ENCODE results near the gene PRKD2. TPM values are rescaled to one million over a fixed set of nuclear protein-coding genes. Genes with fewer than 3 reads are reported as not detected.
A peak's percentile ranks its signal among the peaks of the same experiment; 100 is the strongest.

PRKD2 gene
- total RNA-seq, 1 donor from 2014 or later = 132 TPM

GRCh38 chr19:46755077-46755852 lies 38.4 kb upstream of the PRKD2 start:
- Mint-ChIP-seq H3K4me1 (ENCODE audit: unreplicated experiment) (no peaks in the 10 kb centered on the region), H3K27me3 (ENCODE audit: unreplicated experiment) (peaks cover 2% of the 10 kb centered on the region), H3K4me3 (ENCODE audit: unreplicated experiment) (no peak overlapping the region), H3K27ac (ENCODE audit: unreplicated experiment) (no peak overlapping the region), H3K36me3 (ENCODE audit: low read depth, unreplicated experiment) (peaks cover 9% of the 10 kb centered on the region), H3K9me3 (ENCODE audit: unreplicated experiment) (no peaks in the 10 kb centered on the region)
- DNase-seq (ENCODE audit: low spot score) = no peak
- no peak for TF ChIP-seq CTCF (IDR thresholded peaks at IDR 0.05; ENCODE audit: unreplicated experiment)

DNA sequence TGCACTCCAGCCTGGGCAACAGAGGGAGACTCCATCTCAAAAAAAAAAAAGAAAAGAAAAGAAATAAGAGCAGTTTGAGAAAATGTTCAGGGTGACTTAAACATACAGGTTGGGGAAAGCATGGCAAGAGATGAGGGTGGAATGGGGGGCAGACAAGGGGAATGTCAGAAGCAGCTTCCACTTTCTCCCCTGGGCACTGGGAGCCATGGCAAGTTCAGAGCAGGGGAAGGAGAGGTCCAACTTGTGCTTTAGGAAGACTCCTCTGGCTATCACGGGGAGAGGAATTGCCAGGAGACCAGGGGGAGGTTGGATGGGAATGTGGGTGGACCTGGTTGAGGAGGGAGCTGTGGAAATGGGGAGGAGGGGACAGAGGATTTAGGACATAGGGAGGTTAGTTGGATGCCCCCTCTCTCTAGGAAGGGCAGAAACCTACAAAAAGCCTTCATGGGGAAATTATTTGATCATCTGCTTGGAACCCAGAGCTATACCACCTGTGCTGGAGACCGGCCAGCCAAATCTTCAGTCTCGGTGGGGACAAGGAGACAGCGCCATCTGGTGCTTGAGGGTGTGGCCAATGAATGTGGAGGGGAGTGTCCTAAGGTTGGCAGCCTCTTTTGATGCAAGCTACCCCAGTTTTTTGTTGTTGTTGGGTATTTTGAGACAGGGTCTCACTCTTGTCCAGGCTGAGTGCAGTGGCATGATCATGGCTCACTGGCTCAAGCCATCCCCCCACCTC lies 36.7 kb upstream of the PRKD2 start:
- H3K9me3 Mint-ChIP-seq (ENCODE audit: unreplicated experiment) = no peaks in the 10 kb centered on the region
- H3K4me3 Mint-ChIP-seq (ENCODE audit: unreplicated experiment) = peak overlapping the region; percentile 53
- H3K27ac Mint-ChIP-seq (ENCODE audit: unreplicated experiment) = no peak overlapping the region
- DNase-seq (ENCODE audit: low spot score) = peak; percentile 64
- H3K4me1 Mint-ChIP-seq (ENCODE audit: unreplicated experiment) = no peaks in the 10 kb centered on the region
- H3K27me3 Mint-ChIP-seq (ENCODE audit: unreplicated experiment) = peaks cover 2% of the 10 kb centered on the region
- TF ChIP-seq CTCF (IDR thresholded peaks at IDR 0.05; ENCODE audit: unreplicated experiment) = peak; percentile 30
- H3K36me3 Mint-ChIP-seq (ENCODE audit: low read depth, unreplicated experiment) = peaks cover 10% of the 10 kb centered on the region

DNA sequence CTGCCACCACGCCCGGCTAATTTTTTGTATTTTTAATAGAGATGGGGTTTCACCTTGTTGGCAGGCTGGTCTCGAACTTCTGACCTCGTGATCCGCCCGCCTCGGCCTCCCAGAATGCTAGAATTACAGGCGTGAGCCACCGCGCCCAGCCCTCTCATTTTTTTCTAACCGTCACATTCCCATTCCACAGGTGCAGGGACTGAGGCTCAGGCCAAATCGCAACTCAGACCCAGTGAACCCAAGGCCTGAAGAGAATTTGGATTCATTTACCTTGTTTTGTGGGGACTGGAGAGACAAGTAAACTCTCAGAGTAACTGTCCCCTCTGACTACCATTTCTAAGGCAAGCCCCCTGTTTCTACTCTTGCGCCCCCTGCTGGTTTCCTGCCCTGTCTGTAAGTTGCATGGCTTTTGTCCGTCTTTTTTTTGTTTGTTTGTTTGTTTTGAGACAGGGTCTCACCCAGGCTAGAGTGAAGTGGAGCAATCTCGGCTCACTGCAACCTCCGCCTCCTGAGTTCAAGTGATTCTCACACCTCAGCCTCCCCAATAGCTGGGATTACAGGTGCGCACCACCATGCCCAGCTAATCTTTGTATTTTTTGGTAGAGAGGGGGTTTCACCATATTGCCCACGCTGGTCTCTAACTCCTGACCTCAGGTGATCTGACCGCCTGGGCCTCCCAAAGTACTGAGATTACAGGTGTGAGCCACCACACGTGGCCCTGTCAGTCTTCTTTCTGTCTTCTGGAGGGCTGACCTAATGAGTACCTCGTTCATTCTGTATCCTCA lies 31.6 kb upstream of the PRKD2 start:
- H3K4me3 Mint-ChIP-seq (ENCODE audit: unreplicated experiment) = peak overlapping the region; percentile 85
- H3K27ac Mint-ChIP-seq (ENCODE audit: unreplicated experiment) = peak overlapping the region; percentile 75
- no peaks in the 10 kb centered on the region for H3K9me3 Mint-ChIP-seq (ENCODE audit: unreplicated experiment)
- H3K27me3 Mint-ChIP-seq (ENCODE audit: unreplicated experiment) = peaks cover 10% of the 10 kb centered on the region
- TF ChIP-seq CTCF (IDR thresholded peaks at IDR 0.05; ENCODE audit: unreplicated experiment) = peak; percentile 85
- peaks cover 13% of the 10 kb centered on the region for H3K36me3 Mint-ChIP-seq (ENCODE audit: low read depth, unreplicated experiment)
- H3K4me1 Mint-ChIP-seq (ENCODE audit: unreplicated experiment) = peaks cover 16% of the 10 kb centered on the region
- DNase-seq (ENCODE audit: low spot score) = peak; percentile 86

DNA sequence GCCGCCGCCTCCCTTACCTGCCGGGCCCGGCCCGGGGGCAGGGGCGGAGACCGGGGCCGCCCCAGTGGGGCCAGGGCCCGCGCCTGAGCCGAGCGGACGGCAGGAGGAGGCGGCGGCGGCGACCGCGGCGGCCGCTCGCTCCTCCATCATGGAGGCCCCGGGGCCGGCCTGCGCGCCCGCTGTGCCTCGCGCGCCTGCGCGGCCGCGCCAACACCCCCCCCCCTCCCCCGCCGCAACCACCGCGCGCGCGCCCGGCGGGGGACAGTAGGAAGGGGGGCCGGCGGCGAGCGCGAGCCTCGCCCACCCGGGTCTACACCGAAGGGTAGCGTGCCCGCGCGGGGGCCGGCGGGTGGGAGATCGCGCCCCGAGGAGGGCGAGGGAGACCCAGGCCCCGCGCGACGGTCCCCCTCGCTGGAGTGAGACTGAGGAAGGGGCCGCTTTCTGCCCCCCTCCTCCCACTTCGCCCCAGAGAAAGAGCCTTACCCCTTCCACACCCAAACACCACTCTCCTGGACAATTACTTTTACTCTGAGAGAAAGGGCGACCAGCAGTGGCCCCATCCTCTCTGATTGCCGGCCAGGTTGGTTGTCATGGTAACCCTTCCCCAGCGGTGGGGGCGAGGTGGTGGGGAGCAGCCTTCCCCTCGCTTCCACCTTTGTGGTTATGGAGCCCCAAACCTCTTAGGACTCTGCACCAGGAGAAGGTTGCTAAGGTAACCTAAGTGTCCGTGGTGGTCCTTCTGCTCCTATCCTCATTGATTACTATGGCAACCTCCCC lies 29.6 kb upstream of the PRKD2 start, which contains the start of gene STRN4:
TSS of gene STRN4 (minus strand) at position 170 of the 777 bp plus-strand sequence. CDS start at position 150, 20 bp downstream.
- Mint-ChIP-seq H3K9me3 (ENCODE audit: unreplicated experiment) (no peaks in the 10 kb centered on the region), H3K27me3 (ENCODE audit: unreplicated experiment) (peaks cover 15% of the 10 kb centered on the region), H3K4me3 (ENCODE audit: unreplicated experiment) (peak within 1 kb of the TSS; percentile 99), H3K27ac (ENCODE audit: unreplicated experiment) (peak within 1 kb of the TSS; percentile 86), H3K4me1 (ENCODE audit: unreplicated experiment) (peaks cover 29% of the 10 kb centered on the region), H3K36me3 (ENCODE audit: low read depth, unreplicated experiment) (peaks cover 4% of the 10 kb centered on the region)
- TF ChIP-seq CTCF (IDR thresholded peaks at IDR 0.05; ENCODE audit: unreplicated experiment) = no peak
- DNase-seq (ENCODE audit: low spot score) = peak; percentile 56
